AG08395 (cell line): ENCODE measurements around the gene SSTR4.

Experiments used
- DNase-seq: peaks from one replicate; pipeline ENCODE4 v3.0.0; 2012; ENCODE audit warnings: mixed read lengths, low spot score

Gene SSTR4

GRCh38 chr20:23043376-23043775 lies 8.3 kb downstream of the SSTR4 start:
- no peak for DNase-seq

- DNase-seq: no peak
Observed at GRCh38 chr20:23046431-23046830, 11.3 kb downstream of the SSTR4 start.

- DNase-seq: no peak
Observed at GRCh38 chr20:23047001-23047737, 12.1 kb downstream of the SSTR4 start.

- DNase-seq: no peak
Observed at GRCh38 chr20:23047738-23048214, 12.7 kb downstream of the SSTR4 start.

GRCh38 chr20:23048283-23049200 lies 13.4 kb downstream of the SSTR4 start:
- peak; percentile 31 for DNase-seq

- peak; percentile 59 for DNase-seq
Observed at GRCh38 chr20:23049201-23050075, 14.3 kb downstream of the SSTR4 start, which contains the start of gene THBD. Gene THBD, minus strand, starts transcription at chr20:23049672. Its CDS starts 168 bp downstream, at chr20:23049504.

- DNase-seq: no peak
Observed at GRCh38 chr20:23050076-23050838, 15.1 kb downstream of the SSTR4 start.

GRCh38 chr20:23050847-23051627 lies 15.9 kb downstream of the SSTR4 start:
- peak; percentile 44 for DNase-seq

- no peak for DNase-seq
Observed at GRCh38 chr20:23052904-23053303, 17.8 kb downstream of the SSTR4 start.

- no peak for DNase-seq
Observed at GRCh38 chr20:23058240-23058639, 23.1 kb downstream of the SSTR4 start.

GRCh38 chr20:23059001-23059400 lies 23.9 kb downstream of the SSTR4 start:
- no peak for DNase-seq

GRCh38 chr20:23059846-23060245 lies 24.7 kb downstream of the SSTR4 start:
- no peak for DNase-seq

GRCh38 chr20:23060629-23061028 lies 25.5 kb downstream of the SSTR4 start:
- DNase-seq: no peak

- DNase-seq: no peak
Observed at GRCh38 chr20:23061262-23061661, 26.1 kb downstream of the SSTR4 start.

- DNase-seq: peak; percentile 86
Observed at GRCh38 chr20:23061734-23062561, 26.8 kb downstream of the SSTR4 start.

- no peak for DNase-seq
Observed at GRCh38 chr20:23062632-23063031, 27.5 kb downstream of the SSTR4 start.

- DNase-seq: no peak
Observed at GRCh38 chr20:23063168-23063567, 28.1 kb downstream of the SSTR4 start.

GRCh38 chr20:23063581-23063980 lies 28.5 kb downstream of the SSTR4 start:
- DNase-seq: no peak
